Esophagus squamous epithelium (tissue), 5 donors: ENCODE results near the gene LSG1. TPM values are rescaled to one million over a fixed set of nuclear protein-coding genes. Genes with fewer than 3 reads are reported as not detected.
A peak's percentile ranks its signal among the peaks of the same experiment; 100 is the strongest.

Experiments used
- DNase-seq: peaks from one replicate; lab custom pipeline; 2025; lab: John Stamatoyannopoulos, UW
- H3K27ac ChIP-seq, 4 donors: fragments of 200-600 bp; sonication (generic); one replicate each; pipeline ENCODE4 v1.5.1; 2016 to 2019; ENCODE audit warnings: mild to moderate bottlenecking in 1 of 4
- H3K27me3 ChIP-seq, 4 donors: fragments of 200-600 bp; sonication (generic); 1 replicate in 3 of 4; 2 replicates in 1 of 4; pipeline versions ENCODE4 v1.5.1 to v1.6.0; 2017 to 2021; ENCODE audit warnings: antibody characterized with exemption in 1 of 4
- H3K36me3 ChIP-seq, 3 donors: fragments of 200-600 bp; sonication (generic); one replicate each; pipeline ENCODE4 v1.5.1; 2016 to 2019
- H3K4me1 ChIP-seq, 3 donors: fragments of 200-600 bp; sonication (generic); one replicate each; pipeline ENCODE4 v1.5.1; 2017 to 2019
- H3K4me3 ChIP-seq, 4 donors: fragments of 200-600 bp; sonication (generic); 1 replicate in 3 of 4; 2 replicates in 1 of 4; pipeline ENCODE4 v1.5.1; 2016 to 2019; ENCODE audit warnings: mild to moderate bottlenecking in 2 of 4, moderate library complexity in 1 of 4
- H3K9me3 ChIP-seq, 3 donors: fragments of 200-600 bp; sonication (generic); one replicate each; pipeline ENCODE4 v1.5.1; 2016 to 2019
- POLR2A ChIP-seq, 4 donors: fragments of 450-650 bp; IDR thresholded peaks; one replicate each; pipeline ENCODE4 v1.6.1; 2017; ENCODE audit warnings: antibody characterized with exemption in 4 of 4, mild to moderate bottlenecking in 4 of 4, moderate library complexity in 3 of 4
- WGBS, 2 donors: methylation state at CpG; one replicate each; pipeline ENCODE4 v1.1.5; 2018; 5-methylcytosine and 5-hydroxymethylcytosine counted together
- intact Hi-C: fragments of 100-400 bp; cut with DNase I; formaldehyde crosslinking; loops from one replicate; pipeline ENCODE4 v1.15.0; 2022
- total RNA-seq, 4 donors: library from RNA; depleted of rRNA; stranded (reverse); fragments of >200 nt; gene quantifications; one replicate each; pipeline ENCODE4 v1.1.0, GENCODE V29; 2016
- TF ChIP-seq, protein P1 (sequence below), 6 experiments: fragments of 450-650 bp in 4 of 6; fragments of 200-600 bp in 2 of 6; sonication (generic) in 2 of 6; IDR thresholded peaks; one replicate each; pipeline ENCODE4 v1.5.1; 2016 to 2019; ENCODE audit warnings: antibody characterized with exemption in 6 of 6, mild to moderate bottlenecking in 4 of 6, moderate library complexity in 4 of 6
- donor health status: DM: yes; HTN: yes; CAD: no.

LSG1 gene
- total RNA-seq, 4 donors from 2014 or later = 25.6 to 42.0 (median 30.4) TPM

DNA sequence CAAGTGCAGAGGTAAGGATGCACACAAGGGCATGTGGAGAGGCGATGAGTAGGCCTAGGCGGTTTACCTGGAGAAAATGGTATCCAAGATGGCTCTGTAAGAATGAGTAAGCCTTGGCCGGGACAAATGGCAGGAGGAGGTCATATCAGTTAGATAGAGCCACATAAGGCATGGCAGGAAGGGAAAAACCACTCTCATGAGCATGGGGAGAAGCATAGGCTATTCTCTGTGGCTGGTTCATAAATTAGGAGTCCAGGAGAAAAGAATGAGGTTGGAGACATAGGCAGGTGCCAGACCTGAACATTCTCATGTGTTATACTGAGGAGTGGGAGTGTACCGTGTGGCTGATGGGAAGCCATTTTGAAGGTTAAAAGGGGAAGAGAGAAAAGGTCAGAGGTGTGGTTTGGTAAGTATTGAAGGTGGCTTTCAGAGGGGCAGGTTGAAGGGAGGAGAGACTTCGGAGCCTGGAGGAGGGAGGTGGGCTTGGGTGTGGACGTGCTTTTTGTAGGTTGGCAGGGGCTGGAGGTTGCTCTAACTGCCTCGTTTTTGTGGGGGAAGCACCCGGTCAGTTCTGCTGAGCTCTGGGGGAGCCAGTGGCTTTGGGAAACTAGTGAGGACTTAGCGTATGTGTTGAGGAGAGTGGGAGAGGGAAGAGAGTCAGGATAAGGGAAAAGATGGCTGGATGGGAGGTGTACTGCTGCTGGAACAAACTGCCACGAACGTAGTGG, 9.1 kb upstream of the LSG1 start:
- TF ChIP-seq POLR2A (IDR thresholded peaks at IDR 0.05) = no peak
- TF ChIP-seq, protein P1, sequence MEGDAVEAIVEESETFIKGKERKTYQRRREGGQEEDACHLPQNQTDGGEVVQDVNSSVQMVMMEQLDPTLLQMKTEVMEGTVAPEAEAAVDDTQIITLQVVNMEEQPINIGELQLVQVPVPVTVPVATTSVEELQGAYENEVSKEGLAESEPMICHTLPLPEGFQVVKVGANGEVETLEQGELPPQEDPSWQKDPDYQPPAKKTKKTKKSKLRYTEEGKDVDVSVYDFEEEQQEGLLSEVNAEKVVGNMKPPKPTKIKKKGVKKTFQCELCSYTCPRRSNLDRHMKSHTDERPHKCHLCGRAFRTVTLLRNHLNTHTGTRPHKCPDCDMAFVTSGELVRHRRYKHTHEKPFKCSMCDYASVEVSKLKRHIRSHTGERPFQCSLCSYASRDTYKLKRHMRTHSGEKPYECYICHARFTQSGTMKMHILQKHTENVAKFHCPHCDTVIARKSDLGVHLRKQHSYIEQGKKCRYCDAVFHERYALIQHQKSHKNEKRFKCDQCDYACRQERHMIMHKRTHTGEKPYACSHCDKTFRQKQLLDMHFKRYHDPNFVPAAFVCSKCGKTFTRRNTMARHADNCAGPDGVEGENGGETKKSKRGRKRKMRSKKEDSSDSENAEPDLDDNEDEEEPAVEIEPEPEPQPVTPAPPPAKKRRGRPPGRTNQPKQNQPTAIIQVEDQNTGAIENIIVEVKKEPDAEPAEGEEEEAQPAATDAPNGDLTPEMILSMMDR (IDR thresholded peaks at IDR 0.05) = no peak
- WGBS, 2 donors = 75 to 87% methylated on average over 11 of the region's 11 CpGs
- no peak overlapping the region for H3K4me3 ChIP-seq
- H3K27ac ChIP-seq = no peak overlapping the region
- H3K27me3 ChIP-seq = no peaks in the 10 kb centered on the region
- peaks cover 8 to 30% (median 12%) of the 10 kb centered on the region in 3 donors for H3K4me1 ChIP-seq
- intact Hi-C loops = loop anchor here (5.0 kb wide), 2 partner anchors 581 to 856 kb away; no protein-coding TSS in a partner anchor
- H3K9me3 ChIP-seq = no peaks in the 10 kb centered on the region
- H3K36me3 ChIP-seq = no peaks in the 10 kb centered on the region
- no peak for DNase-seq

DNA sequence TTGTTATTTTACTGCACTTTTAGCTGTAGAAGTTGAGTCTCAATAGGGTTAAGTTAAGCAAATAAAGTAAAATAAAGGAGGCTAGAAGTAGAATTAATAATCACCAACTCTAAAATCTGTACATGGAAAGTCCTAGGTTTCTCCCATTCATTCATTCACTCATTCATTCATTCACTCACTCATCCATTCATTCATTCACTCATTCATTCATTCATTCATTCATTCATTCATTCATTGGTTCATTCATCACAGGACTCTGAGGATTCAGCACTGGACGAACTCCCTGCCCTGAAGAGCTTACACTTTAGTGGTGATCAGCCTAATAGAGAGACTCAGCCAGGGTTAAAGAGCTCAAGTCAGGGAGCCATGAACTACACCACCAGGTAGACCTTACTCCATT, 4.5 kb upstream of the LSG1 start:
- no peaks in the 10 kb centered on the region for H3K36me3 ChIP-seq
- no peaks in the 10 kb centered on the region for H3K9me3 ChIP-seq
- WGBS, 2 donors = 75 to 81% methylated on average over 1 of the region's 1 CpG
- intact Hi-C loops = no loop called here
- no peaks in the 10 kb centered on the region for H3K27me3 ChIP-seq
- no peak overlapping the region for H3K27ac ChIP-seq
- DNase-seq = no peak
- no peak overlapping the region for H3K4me3 ChIP-seq
- peaks cover 0 to 18% (median 10%) of the 10 kb centered on the region in 3 donors for H3K4me1 ChIP-seq
- TF ChIP-seq POLR2A (IDR thresholded peaks at IDR 0.05) = no peak
- TF ChIP-seq, protein P1 (IDR thresholded peaks at IDR 0.05) = no peak

DNA sequence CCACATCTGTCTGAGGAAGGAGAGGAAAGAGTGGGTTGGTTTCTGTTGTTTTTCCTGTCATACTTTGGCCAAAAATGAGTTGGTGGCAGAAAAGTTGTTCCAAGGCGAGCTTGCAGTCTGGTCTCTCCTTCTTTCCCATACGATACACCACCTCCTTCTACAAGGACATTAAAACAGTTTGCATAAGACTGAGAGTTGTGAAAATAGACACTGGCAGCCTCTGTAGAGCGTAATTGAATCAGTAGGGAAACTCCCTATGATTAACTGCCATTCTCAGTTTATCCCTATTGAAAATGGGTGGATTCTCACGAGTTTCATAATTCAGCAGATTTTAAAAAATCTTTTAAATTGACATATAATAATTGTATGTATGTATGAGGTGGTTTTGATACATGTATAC, 3.7 kb upstream of the LSG1 start:
- DNase-seq = no peak
- Histone ChIP-seq H3K4me3 (no peak overlapping the region), H3K27me3 (no peaks in the 10 kb centered on the region), H3K4me1 (peaks cover 0 to 26% (median 17%) of the 10 kb centered on the region in 3 donors), H3K9me3 (no peaks in the 10 kb centered on the region), H3K36me3 (no peaks in the 10 kb centered on the region), H3K27ac (peak overlapping the region in 2 of 4 donors; percentile 22 to 40)
- WGBS, 2 donors = 19 to 37% methylated on average over 4 of the region's 4 CpGs
- intact Hi-C loops = no loop called here
- TF ChIP-seq, protein P1 (IDR thresholded peaks at IDR 0.05) = no peak
- TF ChIP-seq POLR2A (IDR thresholded peaks at IDR 0.05) = no peak

DNA sequence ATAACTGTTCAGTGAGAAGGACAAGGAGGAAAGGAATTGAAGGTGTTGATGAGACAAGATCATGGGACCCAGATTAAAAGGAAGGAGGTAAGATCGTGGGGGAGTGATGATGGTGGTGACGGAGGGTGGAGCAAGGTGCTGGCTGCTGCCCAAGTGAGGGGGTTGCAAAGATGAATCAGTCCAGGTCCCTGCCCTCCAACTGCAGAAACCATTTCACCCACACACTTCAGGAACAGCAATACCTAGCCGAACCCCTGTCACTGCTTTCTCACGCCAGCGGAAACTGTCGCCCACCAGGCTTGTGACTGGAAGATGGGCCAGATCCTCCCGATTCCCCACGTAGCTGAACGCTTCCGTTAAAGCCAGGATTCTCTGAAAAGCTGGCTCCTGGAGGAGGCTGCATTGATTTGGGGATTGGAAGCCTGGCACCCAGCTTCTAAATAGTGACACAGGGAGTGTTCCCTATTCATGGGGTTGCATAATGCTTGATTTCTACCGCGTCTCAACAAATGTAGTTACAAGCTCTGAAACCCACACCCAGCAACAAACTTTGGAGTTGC, 3.2 kb upstream of the LSG1 start:
- no peaks in the 10 kb centered on the region for H3K9me3 ChIP-seq
- intact Hi-C loops = no loop called here
- no peak for TF ChIP-seq POLR2A (IDR thresholded peaks at IDR 0.05)
- TF ChIP-seq, protein P1 (IDR thresholded peaks at IDR 0.05) = no peak
- peaks cover 0 to 31% (median 19%) of the 10 kb centered on the region in 3 donors for H3K4me1 ChIP-seq
- no peak for DNase-seq
- peak overlapping the region in 1 of 4 donors; percentile 10 for H3K4me3 ChIP-seq
- no peaks in the 10 kb centered on the region for H3K36me3 ChIP-seq
- no peaks in the 10 kb centered on the region for H3K27me3 ChIP-seq
- WGBS, 2 donors = 35 to 46% methylated on average over 8 to 12 of the region's 12 CpGs
- peak overlapping the region in 2 of 4 donors; percentile 22 to 40 for H3K27ac ChIP-seq

DNA sequence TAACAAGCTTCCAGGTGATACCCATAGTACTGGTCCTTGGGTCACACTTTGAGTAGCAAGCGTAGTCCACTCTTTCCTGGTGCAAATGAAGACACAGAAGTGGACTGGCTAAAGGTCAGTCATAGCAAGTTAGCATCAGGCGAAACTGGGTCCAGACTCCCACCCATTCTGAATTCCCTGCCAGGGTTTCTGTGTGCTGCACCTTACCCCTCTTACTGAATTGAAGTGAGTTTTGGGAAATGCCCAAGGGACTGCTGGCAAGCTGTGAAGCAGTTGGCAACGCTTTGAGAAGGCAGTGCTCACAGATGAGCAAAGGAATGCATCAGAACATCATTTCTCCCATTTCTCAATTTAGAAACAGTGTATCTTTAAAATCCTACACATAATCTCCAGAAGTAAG, 1.8 kb upstream of the LSG1 start:
- Histone ChIP-seq H3K36me3 (peaks cover 0 to 13% (median 0%) of the 10 kb centered on the region in 3 donors), H3K4me3 (no peak overlapping the region), H3K9me3 (no peaks in the 10 kb centered on the region), H3K4me1 (peaks cover 0 to 36% (median 19%) of the 10 kb centered on the region in 3 donors), H3K27ac (no peak overlapping the region), H3K27me3 (no peaks in the 10 kb centered on the region)
- WGBS, 2 donors = 13 to 49% methylated on average over 1 to 2 of the region's 3 CpGs
- no peak for DNase-seq
- intact Hi-C loops = no loop called here
- TF ChIP-seq POLR2A (IDR thresholded peaks at IDR 0.05) = no peak
- TF ChIP-seq, protein P1 (IDR thresholded peaks at IDR 0.05) = no peak
